HFFc6 (cell line): Measurements from ENCODE around the gene SGMS1. TPM values are rescaled to one million over a fixed set of nuclear protein-coding genes. Genes with fewer than 3 reads are reported as not detected.
A peak's percentile ranks its signal among the peaks of the same experiment; 100 is the strongest.

Source experiments
- DNase-seq: peaks from one replicate; pipeline ENCODE4 v3.0.0-alpha.2; 2018
- H3K27ac Mint-ChIP-seq: 2 replicates; pipeline ENCODE4 v1.8.0; 2020; ENCODE audit warnings: mild to moderate bottlenecking, mixed read lengths
- H3K27me3 Mint-ChIP-seq: 2 replicates; pipeline ENCODE4 v1.8.0; 2021; ENCODE audit warnings: mild to moderate bottlenecking, moderate library complexity, mixed read lengths; ENCODE audit not compliant: insufficient read depth
- H3K36me3 Mint-ChIP-seq: 2 replicates; pipeline ENCODE4 v1.8.0; 2021; ENCODE audit warnings: low read depth, mixed read lengths
- H3K4me1 Mint-ChIP-seq: 2 replicates; pipeline ENCODE4 v1.8.0; 2020; ENCODE audit warnings: low read depth, mixed read lengths
- H3K4me3 Mint-ChIP-seq: 2 replicates; pipeline ENCODE4 v1.8.0; 2020; ENCODE audit warnings: mild to moderate bottlenecking, moderate library complexity, mixed read lengths
- H3K9me3 Mint-ChIP-seq: 2 replicates; pipeline ENCODE4 v1.8.0; 2020; ENCODE audit warnings: mild to moderate bottlenecking, mixed read lengths
- total RNA-seq, 6 experiments: library from RNA; stranded (reverse); fragmentation: NEBNext Ultra II Directional; extraction: Animal tissue kit (Norgen Biotek cat#: 25700); gene quantifications; 2 replicates in 1 of 6; 3 replicates in 5 of 6; pipeline ENCODE4 v1.2.3, GENCODE V29; 2021
- TF ChIP-seq, protein P1 (sequence below): fragments of 200-600 bp; sonication (generic); IDR thresholded peaks from 2 replicates; pipeline ENCODE4 v1.5.0; 2021; ENCODE audit warnings: antibody characterized with exemption, mild to moderate bottlenecking

SGMS1 gene
- total RNA-seq, 6 experiments from 2014 or later = 19.6 to 27.5 (median 24.6) TPM

DNA sequence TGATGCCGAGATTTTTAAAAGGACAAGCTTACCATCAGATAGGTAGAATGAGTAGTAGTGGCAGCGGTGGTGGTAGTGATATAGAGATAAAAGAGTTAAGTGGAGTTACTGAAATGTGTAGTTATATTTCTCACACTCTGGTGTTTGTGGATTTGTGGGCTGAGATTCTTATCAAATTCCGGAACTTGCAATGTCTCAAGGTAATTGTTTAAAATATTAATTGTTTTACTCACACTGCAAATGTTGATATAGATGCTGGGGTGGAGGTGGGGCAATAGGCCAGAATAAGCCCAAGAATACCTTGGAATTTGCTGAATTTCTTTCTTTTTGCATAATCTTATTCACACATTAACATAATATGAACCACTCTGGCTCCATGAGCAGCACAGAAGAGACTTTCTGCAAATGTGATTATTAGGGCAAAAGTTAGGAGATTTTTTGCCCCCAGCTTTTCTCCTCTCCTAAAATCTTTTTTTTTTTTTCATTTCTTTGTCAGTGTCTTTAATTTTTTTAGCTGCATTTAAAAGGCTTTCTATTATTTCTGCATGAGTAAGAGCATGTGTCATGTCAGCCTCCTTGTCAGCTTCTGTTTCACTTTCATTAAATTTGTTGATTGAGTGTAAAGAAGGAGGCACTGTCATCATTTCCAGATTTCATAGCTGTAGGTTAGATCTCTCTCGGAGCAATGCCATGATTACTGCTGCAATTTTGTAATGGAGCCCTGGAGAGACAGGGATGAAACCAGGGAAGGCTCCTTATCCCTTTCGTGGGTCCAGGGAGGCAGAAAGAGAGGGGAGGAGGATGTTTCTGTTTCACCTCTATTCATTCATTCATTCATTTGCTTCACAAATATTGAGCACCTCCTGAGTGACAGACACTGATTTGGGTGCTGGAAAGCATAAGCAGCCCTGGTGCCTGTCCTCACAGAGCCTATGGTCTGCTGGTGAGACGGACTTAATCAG, 13.1 kb upstream of the SGMS1 start:
- H3K27ac Mint-ChIP-seq = no peak overlapping the region
- peak overlapping the region; percentile 57 for H3K4me3 Mint-ChIP-seq
- H3K4me1 Mint-ChIP-seq = peaks cover 28% of the 10 kb centered on the region
- no peaks in the 10 kb centered on the region; the same call in none of the 2 replicates for H3K27me3 Mint-ChIP-seq
- no peak for DNase-seq
- no peaks in the 10 kb centered on the region for H3K36me3 Mint-ChIP-seq
- no peaks in the 10 kb centered on the region for H3K9me3 Mint-ChIP-seq
- TF ChIP-seq, protein P1, sequence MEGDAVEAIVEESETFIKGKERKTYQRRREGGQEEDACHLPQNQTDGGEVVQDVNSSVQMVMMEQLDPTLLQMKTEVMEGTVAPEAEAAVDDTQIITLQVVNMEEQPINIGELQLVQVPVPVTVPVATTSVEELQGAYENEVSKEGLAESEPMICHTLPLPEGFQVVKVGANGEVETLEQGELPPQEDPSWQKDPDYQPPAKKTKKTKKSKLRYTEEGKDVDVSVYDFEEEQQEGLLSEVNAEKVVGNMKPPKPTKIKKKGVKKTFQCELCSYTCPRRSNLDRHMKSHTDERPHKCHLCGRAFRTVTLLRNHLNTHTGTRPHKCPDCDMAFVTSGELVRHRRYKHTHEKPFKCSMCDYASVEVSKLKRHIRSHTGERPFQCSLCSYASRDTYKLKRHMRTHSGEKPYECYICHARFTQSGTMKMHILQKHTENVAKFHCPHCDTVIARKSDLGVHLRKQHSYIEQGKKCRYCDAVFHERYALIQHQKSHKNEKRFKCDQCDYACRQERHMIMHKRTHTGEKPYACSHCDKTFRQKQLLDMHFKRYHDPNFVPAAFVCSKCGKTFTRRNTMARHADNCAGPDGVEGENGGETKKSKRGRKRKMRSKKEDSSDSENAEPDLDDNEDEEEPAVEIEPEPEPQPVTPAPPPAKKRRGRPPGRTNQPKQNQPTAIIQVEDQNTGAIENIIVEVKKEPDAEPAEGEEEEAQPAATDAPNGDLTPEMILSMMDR = no peak

DNA sequence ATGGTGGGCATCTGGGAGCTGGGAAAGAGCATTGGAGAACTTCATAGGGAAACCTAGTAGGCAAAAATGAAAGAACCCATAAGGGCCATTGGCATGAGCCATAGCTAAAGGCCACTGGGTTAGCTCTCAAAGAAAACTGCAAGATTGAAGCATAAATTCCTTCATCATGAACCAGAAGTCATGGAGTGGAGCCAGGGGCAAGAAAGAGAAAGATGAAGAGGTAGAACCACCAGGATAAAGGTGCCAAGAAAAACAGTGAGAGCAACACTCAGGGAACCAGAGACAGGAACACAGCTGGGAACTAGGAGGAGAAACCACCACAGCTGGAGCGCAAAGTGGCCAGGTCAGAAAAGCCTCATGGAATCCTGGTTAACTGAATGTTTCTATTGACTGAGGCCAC, 11.5 kb upstream of the SGMS1 start:
- Mint-ChIP-seq H3K4me3 (no peak overlapping the region), H3K27ac (0 out of 2 replicates have a peak overlapping the region, but pooled peaks have one; percentile 0), H3K4me1 (peaks cover 28% of the 10 kb centered on the region), H3K9me3 (no peaks in the 10 kb centered on the region), H3K27me3 (no peaks in the 10 kb centered on the region; the same call in none of the 2 replicates), H3K36me3 (no peaks in the 10 kb centered on the region)
- peak; percentile 85 for DNase-seq
- TF ChIP-seq, protein P1 = no peak

DNA sequence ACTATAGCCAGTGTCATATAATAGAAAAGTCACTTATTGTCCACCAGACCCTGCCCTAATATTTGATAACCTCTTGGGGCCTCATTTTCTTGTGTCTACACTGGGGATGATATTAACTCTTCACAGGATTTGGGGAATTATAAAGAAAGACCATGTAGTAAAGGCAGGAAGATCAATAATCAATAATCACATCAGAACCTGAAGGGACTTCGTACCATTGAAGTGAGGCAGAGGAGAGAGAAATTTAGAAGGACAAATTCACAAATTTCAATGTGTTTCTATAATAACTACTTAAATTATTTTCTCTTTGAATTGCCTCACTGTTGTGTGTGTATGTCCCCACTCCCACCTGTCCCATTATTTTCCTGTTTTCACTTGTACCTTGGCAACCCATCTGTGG, 10.7 kb upstream of the SGMS1 start:
- Mint-ChIP-seq H3K9me3 (no peaks in the 10 kb centered on the region), H3K27me3 (no peaks in the 10 kb centered on the region; the same call in 1 of the 2 replicates), H3K4me3 (no peak overlapping the region), H3K36me3 (no peaks in the 10 kb centered on the region), H3K4me1 (peaks cover 28% of the 10 kb centered on the region), H3K27ac (no peak overlapping the region)
- TF ChIP-seq, protein P1 = no peak
- DNase-seq = no peak

DNA sequence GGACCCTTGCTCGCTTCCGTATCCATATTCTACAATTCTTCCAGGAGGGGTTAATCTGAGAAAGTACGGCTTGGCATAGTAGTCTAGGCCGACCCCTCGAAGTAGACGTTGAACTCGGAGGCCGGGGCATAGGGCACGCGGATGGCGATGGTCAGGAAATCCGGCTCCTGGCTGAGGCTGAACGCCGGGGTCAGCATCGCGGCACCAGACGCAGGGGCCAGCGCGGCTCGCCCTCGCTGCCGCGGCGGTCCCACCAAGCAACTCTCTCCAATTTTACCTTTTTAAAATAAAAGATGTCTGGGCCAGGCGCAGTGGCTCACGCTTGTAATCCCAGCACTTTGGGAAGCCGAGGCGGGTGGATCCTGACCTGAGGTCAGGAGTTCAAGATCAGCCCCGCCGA, 7.3 kb upstream of the SGMS1 start:
- DNase-seq = no peak
- Mint-ChIP-seq H3K27me3 (no peaks in the 10 kb centered on the region; the same call in 1 of the 2 replicates), H3K36me3 (no peaks in the 10 kb centered on the region), H3K4me3 (no peak overlapping the region), H3K9me3 (no peaks in the 10 kb centered on the region), H3K4me1 (peaks cover 16% of the 10 kb centered on the region), H3K27ac (no peak overlapping the region)
- TF ChIP-seq, protein P1 = no peak

DNA sequence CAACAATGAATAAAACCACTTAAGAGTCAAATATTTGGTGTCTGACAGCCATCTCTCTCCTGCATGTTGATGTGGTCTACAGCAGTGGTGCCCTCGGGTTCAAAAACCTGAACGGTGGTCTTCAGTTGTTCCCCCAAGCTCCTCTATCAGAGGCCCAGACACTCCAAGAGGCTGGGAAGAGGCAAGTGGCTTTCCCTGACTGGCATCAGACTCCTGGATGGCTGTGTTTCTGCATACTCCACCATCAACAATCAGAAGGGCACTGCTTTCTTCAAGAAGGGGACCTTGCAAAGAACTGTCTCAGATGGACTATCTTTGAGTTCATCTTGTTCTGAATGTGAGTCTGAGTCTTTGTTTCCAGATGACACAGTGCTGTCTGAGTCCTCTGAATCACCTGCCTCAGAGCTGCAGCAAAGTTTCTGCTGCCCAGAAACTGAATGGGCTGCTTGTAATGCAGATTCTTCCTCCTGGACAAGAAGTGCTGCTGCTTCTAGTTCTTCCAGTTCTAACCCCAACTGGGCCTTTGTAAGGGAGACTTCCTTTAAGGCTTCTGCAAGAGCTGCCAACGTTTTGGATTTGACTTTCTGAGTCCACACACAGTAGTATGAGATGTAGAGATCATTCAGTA, 5.9 kb upstream of the SGMS1 start:
- DNase-seq = no peak
- Mint-ChIP-seq H3K27me3 (no peaks in the 10 kb centered on the region; the same call in 1 of the 2 replicates), H3K9me3 (no peaks in the 10 kb centered on the region), H3K36me3 (no peaks in the 10 kb centered on the region), H3K27ac (no peak overlapping the region), H3K4me3 (no peak overlapping the region), H3K4me1 (peaks cover 6% of the 10 kb centered on the region; the same call in 1 of the 2 replicates)
- TF ChIP-seq, protein P1 = no peak
